Karpas-422 (cell line): ENCODE data around the gene FBXL14. TPM values are rescaled to one million over a fixed set of nuclear protein-coding genes. Genes with fewer than 3 reads are reported as not detected.

Experiments used
- DNase-seq: peaks from one replicate; pipeline ENCODE4 v3.0.0-alpha.2; 2015
- H2AFZ ChIP-seq: fragments of 200-600 bp; sonication (generic); 2 replicates; pipeline ENCODE4 v1.6.1; 2014; ENCODE audit warnings: antibody characterized with exemption, low read length, mixed read lengths
- H3K27ac ChIP-seq: fragments of 200-600 bp; sonication (generic); 2 replicates; pipeline ENCODE4 v1.5.1; 2014; ENCODE audit warnings: mild to moderate bottlenecking, low read length, moderate library complexity
- H3K27me3 ChIP-seq: fragments of 200-600 bp; sonication (generic); 2 replicates; pipeline ENCODE4 v1.6.1; 2014; ENCODE audit warnings: low read length, mixed read lengths
- H3K36me3 ChIP-seq: fragments of 200-600 bp; sonication (generic); 2 replicates; pipeline ENCODE4 v1.6.1; 2014; ENCODE audit warnings: low read length, mixed read lengths; ENCODE audit not compliant: insufficient read depth
- H3K4me1 ChIP-seq: fragments of 200-600 bp; sonication (generic); 2 replicates; pipeline ENCODE4 v1.6.1; 2014; ENCODE audit warnings: mild to moderate bottlenecking, low read length, mixed read lengths
- H3K4me2 ChIP-seq: fragments of 200-600 bp; sonication (generic); 2 replicates; pipeline ENCODE4 v1.6.1; 2014; ENCODE audit warnings: low read length, low read depth, mild to moderate bottlenecking; ENCODE audit not compliant: poor library complexity, severe bottlenecking
- H3K4me3 ChIP-seq: fragments of 200-600 bp; sonication (generic); 2 replicates; pipeline ENCODE4 v1.5.1; 2014; ENCODE audit warnings: mild to moderate bottlenecking, antibody characterized with exemption, low read length, mixed read lengths
- H3K79me2 ChIP-seq: fragments of 200-600 bp; sonication (generic); 2 replicates; pipeline ENCODE4 v1.6.1; 2014; ENCODE audit warnings: mild to moderate bottlenecking, low read length, mixed read lengths
- H3K9ac ChIP-seq: fragments of 200-600 bp; sonication (generic); 2 replicates; pipeline ENCODE4 v1.6.0; 2014; ENCODE audit warnings: low read length
- H3K9me2 ChIP-seq: fragments of 200-600 bp; sonication (generic), shearing (Covaris generic); replicated peaks from 2 replicates; pipeline ENCODE4 v1.6.0; 2014; ENCODE audit warnings: mild to moderate bottlenecking, low read length, moderate library complexity; ENCODE audit not compliant: insufficient read depth
- H3K9me3 ChIP-seq: fragments of 300-700, 200-600 bp; sonication (generic); 2 replicates; pipeline ENCODE4 v1.6.1; 2014; ENCODE audit warnings: low read length, mixed read lengths
- H4K20me1 ChIP-seq: fragments of 200-600 bp; sonication (generic); 2 replicates; pipeline ENCODE4 v1.6.1; 2014; ENCODE audit warnings: mild to moderate bottlenecking, antibody characterized with exemption, low read length, low read depth; ENCODE audit not compliant: insufficient read depth
- total RNA-seq: library from RNA; depleted of rRNA; stranded (reverse); fragments of >200 nt; shearing (Covaris generic); gene quantifications from 2 replicates; pipeline ENCODE4 v1.2.3, GENCODE V29; 2014; ENCODE audit warnings: low replicate concordance

FBXL14 gene
- total RNA-seq, 1 experiment from 2014 or later: 29.0 TPM

DNA sequence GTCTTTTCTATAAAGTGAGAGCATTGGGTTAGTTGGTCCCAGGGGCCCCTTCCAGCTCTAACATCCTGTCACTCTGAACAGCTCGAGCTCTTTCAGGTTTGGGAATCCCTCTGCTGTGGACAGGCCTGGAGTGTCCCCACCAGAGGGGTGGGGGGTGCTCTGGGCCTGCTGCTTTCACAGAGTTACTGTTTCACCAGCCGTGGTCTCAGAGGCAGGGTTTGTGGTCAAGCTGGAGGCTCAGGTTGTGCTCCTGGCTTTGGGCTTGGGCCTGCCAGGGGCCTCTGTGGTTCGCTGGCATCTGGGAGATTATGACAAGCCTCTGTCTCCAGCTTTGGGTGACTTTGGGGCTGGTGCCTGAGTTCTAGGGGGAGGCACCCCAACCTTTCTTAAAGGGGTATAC lies 59.6 kb downstream of the FBXL14 start:
- Histone ChIP-seq H3K27me3 (no peaks in the 10 kb centered on the region), H3K9ac (0 out of 2 replicates have a peak overlapping the region, but pooled peaks have one; percentile 36)
- no peak for DNase-seq

DNA sequence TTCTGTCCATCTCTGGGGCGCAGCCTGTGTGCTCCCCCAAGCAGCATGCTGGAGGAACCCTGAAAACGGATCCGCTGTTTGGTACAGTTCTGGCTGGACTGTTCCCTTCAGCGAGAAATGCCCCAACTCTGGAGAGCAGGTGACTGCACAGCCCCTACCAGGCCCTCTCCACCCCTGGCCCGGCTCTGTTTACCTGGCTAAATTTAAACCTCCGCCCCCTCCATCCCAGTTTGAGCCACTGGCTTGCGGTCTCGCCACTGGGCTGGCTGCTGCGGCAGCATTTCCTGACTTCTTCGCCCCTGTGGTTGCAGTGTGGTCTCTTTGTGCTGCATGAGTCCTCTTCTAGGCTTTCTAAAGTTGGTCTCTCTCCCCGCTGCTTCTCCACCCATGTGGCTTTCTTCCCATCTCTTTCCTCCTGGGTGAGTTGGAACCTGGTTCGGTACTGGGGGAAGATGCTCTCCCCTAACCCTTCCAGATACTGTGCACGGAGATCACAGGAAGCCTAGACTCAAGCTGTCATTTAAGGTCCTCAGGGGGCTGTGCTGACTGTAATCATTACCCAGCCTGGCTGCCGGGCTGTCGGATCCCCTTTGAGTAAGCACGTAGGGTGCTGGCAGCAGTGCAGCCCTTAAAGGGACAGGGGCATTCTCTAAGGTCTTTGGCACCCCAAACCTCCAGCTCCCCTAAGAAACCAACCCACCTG lies 60.6 kb downstream of the FBXL14 start:
- H3K9me3 ChIP-seq: no peaks in the 10 kb centered on the region
- no peaks in the 10 kb centered on the region for H4K20me1 ChIP-seq
- no peaks in the 10 kb centered on the region for H3K9me2 ChIP-seq
- DNase-seq: peak; percentile 78
- peak overlapping the region; percentile 67 for H3K9ac ChIP-seq
- peak overlapping the region; percentile 77 for H2AFZ ChIP-seq
- H3K4me1 ChIP-seq: peaks cover 34% of the 10 kb centered on the region
- peak overlapping the region; percentile 70 for H3K4me3 ChIP-seq
- H3K4me2 ChIP-seq: peak overlapping the region; percentile 89
- no peaks in the 10 kb centered on the region for H3K79me2 ChIP-seq
- no peaks in the 10 kb centered on the region for H3K27me3 ChIP-seq
- H3K36me3 ChIP-seq: no peaks in the 10 kb centered on the region
- no peak overlapping the region for H3K27ac ChIP-seq

More for the DNA sequence above, 59.6 kb downstream of the FBXL14 start:
- Histone ChIP-seq H3K4me2 (peak overlapping the region; percentile 89), H2AFZ (no peak overlapping the region), H3K9me2 (no peaks in the 10 kb centered on the region), H3K79me2 (no peaks in the 10 kb centered on the region), H4K20me1 (no peaks in the 10 kb centered on the region), H3K9me3 (no peaks in the 10 kb centered on the region), H3K4me3 (no peak overlapping the region), H3K4me1 (peaks cover 34% of the 10 kb centered on the region), H3K36me3 (no peaks in the 10 kb centered on the region), H3K27ac (no peak overlapping the region)

DNA sequence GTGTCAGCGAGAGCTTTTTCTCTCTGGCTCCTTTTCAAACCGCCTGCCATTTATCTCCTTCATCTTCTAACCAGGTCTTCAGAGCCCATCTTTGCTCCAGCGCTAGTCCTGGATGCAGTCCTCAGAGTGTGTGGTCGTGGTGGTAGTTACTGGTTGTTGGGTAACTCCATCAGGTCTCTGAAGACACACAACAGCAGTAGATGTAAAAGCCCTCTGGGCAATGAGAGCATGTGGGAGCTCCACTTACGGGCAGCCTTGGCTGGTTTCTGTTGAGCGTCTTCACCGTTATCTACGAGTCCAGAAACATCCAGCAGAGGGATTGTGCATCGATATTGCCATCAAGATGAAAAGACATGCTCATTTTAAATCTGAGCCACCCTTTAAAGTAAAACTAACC lies 61.2 kb downstream of the FBXL14 start:
- H2AFZ ChIP-seq: peak overlapping the region; percentile 77
- H3K4me2 ChIP-seq: peak overlapping the region; percentile 89
- no peaks in the 10 kb centered on the region for H3K79me2 ChIP-seq
- peak; percentile 79 for DNase-seq
- no peak overlapping the region for H3K27ac ChIP-seq
- peak overlapping the region; percentile 67 for H3K9ac ChIP-seq
- peaks cover 34% of the 10 kb centered on the region for H3K4me1 ChIP-seq
- H3K27me3 ChIP-seq: no peaks in the 10 kb centered on the region
- peak overlapping the region; percentile 70 for H3K4me3 ChIP-seq
- H3K9me2 ChIP-seq: no peaks in the 10 kb centered on the region
- H4K20me1 ChIP-seq: no peaks in the 10 kb centered on the region
- no peaks in the 10 kb centered on the region for H3K9me3 ChIP-seq
- H3K36me3 ChIP-seq: no peaks in the 10 kb centered on the region

DNA sequence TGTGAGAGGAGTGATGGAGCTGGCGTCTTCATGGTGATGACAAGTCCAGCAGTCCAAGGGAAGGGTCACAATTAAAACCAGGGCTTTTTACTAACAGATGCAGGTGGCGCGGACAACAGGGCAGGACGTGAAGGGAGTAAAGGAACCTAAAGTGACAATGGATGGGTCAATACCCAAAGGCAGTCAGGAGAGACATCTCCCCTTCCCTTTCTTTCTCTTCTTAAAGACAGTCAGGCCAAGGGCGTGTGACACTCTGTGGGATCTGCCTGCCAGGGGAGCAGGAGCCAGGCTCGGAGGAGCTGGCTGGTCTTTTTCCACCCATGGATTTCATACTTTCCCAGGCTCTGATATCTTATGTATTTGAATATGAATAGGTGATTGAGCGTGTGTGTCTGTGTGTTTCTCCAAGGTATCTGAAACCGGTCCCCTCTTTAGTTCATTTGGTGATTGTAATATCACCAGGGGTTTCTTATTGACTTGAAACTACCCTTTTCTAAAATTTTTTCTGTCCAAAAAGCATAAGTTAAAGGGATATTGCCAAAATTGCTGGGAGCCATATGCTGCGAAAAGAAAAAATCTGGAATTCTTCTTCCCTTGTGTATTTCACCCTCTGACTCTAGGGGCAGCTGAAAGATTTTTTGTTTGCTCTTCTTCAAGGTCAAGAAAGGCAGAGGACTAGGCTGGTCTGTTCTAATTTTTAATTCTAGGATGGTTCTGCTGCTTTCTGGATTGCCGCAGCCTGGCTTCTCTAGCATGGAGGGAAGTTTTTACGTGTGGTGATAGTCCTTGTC lies 61.8 kb downstream of the FBXL14 start:
- Histone ChIP-seq H3K9me3 (no peaks in the 10 kb centered on the region), H3K27me3 (no peaks in the 10 kb centered on the region), H3K9ac (peak overlapping the region; percentile 67), H3K4me3 (peak overlapping the region; percentile 70), H3K36me3 (no peaks in the 10 kb centered on the region), H2AFZ (peak overlapping the region; percentile 77), H3K4me1 (peaks cover 34% of the 10 kb centered on the region), H3K79me2 (no peaks in the 10 kb centered on the region), H3K9me2 (no peaks in the 10 kb centered on the region), H3K4me2 (peak overlapping the region; percentile 89), H3K27ac (no peak overlapping the region), H4K20me1 (no peaks in the 10 kb centered on the region)
- DNase-seq: peak; percentile 48

- Histone ChIP-seq H3K4me2 (peak overlapping the region; percentile 89), H3K9ac (peak overlapping the region; percentile 67; the same call in 1 of the 2 replicates), H3K9me3 (no peaks in the 10 kb centered on the region), H3K9me2 (no peaks in the 10 kb centered on the region), H3K27ac (no peak overlapping the region), H3K36me3 (no peaks in the 10 kb centered on the region), H4K20me1 (no peaks in the 10 kb centered on the region), H3K27me3 (no peaks in the 10 kb centered on the region), H3K79me2 (no peaks in the 10 kb centered on the region), H3K4me1 (peaks cover 34% of the 10 kb centered on the region), H2AFZ (no peak overlapping the region), H3K4me3 (peak overlapping the region; percentile 70; the same call in 1 of the 2 replicates)
- no peak for DNase-seq
Measured at GRCh38 chr12:1531654-1532374, 62.6 kb downstream of the FBXL14 start.

- H3K4me2 ChIP-seq: no peak overlapping the region
- H3K4me3 ChIP-seq: no peak overlapping the region
- no peaks in the 10 kb centered on the region for H3K79me2 ChIP-seq
- no peaks in the 10 kb centered on the region for H3K27me3 ChIP-seq
- H3K27ac ChIP-seq: no peak overlapping the region
- H4K20me1 ChIP-seq: no peaks in the 10 kb centered on the region
- no peaks in the 10 kb centered on the region for H3K36me3 ChIP-seq
- H3K9me3 ChIP-seq: no peaks in the 10 kb centered on the region
- H2AFZ ChIP-seq: no peak overlapping the region
- peaks cover 34% of the 10 kb centered on the region for H3K4me1 ChIP-seq
- H3K9ac ChIP-seq: no peak overlapping the region
- H3K9me2 ChIP-seq: no peaks in the 10 kb centered on the region
- DNase-seq: no peak
Measured at GRCh38 chr12:1531153-1531653, 63.2 kb downstream of the FBXL14 start.

DNA sequence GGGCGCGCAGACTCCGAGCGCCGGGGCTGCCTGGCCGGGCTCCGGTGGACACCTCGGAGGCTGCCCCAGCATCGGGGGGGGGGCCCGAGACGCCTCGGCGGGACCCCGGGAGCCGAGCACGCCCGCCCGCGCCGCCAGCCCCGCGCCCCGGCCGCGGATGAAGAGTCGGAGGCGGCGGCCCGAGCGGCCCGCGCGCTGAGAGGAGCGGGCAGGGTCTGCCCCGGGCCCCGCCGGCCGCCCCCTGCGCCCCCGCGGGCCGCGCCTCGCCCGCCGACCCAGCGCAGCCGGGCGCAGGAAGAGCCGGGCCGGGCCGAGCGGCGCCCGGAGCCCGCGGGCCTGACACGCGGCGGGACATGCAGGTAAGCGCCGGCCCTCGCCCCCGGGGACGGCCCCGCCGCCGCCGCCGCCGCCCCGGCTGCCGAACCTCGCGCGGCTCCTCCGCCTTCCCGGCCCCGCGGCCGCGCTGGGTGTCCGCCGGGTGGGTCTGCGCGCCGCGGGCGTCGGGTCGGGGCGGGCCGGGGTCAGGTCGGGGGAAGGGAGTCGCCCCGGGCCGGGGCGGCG lies 63.7 kb downstream of the FBXL14 start:
- no peak overlapping the region for H3K27ac ChIP-seq
- H4K20me1 ChIP-seq: no peaks in the 10 kb centered on the region
- H3K4me2 ChIP-seq: no peak overlapping the region
- no peaks in the 10 kb centered on the region for H3K9me3 ChIP-seq
- peaks cover 38% of the 10 kb centered on the region for H3K4me1 ChIP-seq
- no peak for DNase-seq
- no peak overlapping the region; the same call in 1 of the 2 replicates for H3K4me3 ChIP-seq
- no peak overlapping the region for H2AFZ ChIP-seq
- no peak overlapping the region for H3K9ac ChIP-seq
- no peaks in the 10 kb centered on the region for H3K27me3 ChIP-seq
- H3K9me2 ChIP-seq: no peaks in the 10 kb centered on the region
- H3K79me2 ChIP-seq: no peaks in the 10 kb centered on the region
- H3K36me3 ChIP-seq: no peaks in the 10 kb centered on the region
